ENCODE measurements around the gene VMAC. TPM values are rescaled to one million over a fixed set of nuclear protein-coding genes. Genes with fewer than 3 reads are reported as not detected.
"Not testable (repeated sequence)": the region's sequence is repeated elsewhere in the genome, so short reads cannot be mapped to it uniquely, and the experiment has no call there.

VMAC gene, protein sequence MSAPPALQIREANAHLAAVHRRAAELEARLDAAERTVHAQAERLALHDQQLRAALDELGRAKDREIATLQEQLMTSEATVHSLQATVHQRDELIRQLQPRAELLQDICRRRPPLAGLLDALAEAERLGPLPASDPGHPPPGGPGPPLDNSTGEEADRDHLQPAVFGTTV
- total RNA-seq: 8.1 TPM
- long read RNA-seq, transcript VMAC-201 (2 exons, 2,254 nt): major isoform, 5 of 8 reads
- long read RNA-seq, partial matches to known transcripts: 0 of 8 reads
- long read RNA-seq, other reads (novel, unspliced or antisense): 3 of 8 reads

DNA sequence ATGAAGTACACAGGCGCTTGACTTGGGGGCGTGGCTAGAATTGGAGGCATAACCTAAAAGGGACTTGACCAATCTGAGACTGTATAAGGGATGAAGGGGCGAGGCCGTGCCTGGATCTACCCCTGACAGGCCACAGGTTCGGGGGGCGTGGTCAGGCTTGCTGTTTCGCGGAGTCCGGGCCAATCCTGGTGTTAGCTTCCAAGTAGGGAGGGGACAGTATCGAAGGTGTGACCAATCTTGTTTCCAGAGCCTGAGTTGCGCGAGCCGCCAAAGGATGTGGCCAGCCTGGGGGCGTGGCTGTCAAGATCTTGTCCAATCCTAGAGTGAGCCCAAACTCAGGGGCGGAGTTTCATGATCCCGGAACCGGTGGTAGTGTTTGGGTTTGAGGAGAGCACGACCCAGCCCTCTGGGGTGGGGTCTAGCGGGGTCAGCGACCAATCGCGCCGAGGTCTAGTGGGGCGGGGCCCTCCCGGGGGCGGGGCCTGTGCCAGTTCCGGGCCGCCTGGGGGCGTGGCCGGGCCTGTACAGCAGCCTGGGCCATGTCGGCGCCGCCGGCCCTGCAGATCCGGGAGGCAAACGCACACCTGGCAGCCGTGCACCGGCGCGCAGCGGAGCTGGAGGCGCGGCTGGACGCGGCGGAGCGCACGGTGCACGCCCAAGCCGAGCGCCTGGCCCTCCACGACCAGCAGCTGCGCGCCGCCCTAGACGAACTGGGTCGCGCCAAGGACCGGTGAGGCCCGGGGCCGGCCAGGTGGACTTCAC lies at the start of gene VMAC:
Gene VMAC (plus strand): TSS at position 521 of the 762 bp plus-strand sequence. CDS start 19 bp downstream, at position 540.
- peaks cover 25% of the 10 kb centered on the region for H3K36me3 ChIP-seq
- TF ChIP-seq, protein P1, sequence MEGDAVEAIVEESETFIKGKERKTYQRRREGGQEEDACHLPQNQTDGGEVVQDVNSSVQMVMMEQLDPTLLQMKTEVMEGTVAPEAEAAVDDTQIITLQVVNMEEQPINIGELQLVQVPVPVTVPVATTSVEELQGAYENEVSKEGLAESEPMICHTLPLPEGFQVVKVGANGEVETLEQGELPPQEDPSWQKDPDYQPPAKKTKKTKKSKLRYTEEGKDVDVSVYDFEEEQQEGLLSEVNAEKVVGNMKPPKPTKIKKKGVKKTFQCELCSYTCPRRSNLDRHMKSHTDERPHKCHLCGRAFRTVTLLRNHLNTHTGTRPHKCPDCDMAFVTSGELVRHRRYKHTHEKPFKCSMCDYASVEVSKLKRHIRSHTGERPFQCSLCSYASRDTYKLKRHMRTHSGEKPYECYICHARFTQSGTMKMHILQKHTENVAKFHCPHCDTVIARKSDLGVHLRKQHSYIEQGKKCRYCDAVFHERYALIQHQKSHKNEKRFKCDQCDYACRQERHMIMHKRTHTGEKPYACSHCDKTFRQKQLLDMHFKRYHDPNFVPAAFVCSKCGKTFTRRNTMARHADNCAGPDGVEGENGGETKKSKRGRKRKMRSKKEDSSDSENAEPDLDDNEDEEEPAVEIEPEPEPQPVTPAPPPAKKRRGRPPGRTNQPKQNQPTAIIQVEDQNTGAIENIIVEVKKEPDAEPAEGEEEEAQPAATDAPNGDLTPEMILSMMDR (IDR thresholded peaks at IDR 0.05): no peak
- no peaks in the 10 kb centered on the region for H3K9me3 ChIP-seq
- peak within 1 kb of the TSS; percentile 92 for H3K27ac ChIP-seq
- no peaks in the 10 kb centered on the region for H3K27me3 ChIP-seq (ENCODE audit: low read depth)
- peak within 1 kb of the TSS; percentile 90 for H3K4me3 ChIP-seq
- peak; percentile 100 for DNase-seq
- intact Hi-C loops (cut with DNase I): no loop called here
- H3K4me1 ChIP-seq: peaks cover 26% of the 10 kb centered on the region
- peak; percentile 90 to 93 for ATAC-seq

DNA sequence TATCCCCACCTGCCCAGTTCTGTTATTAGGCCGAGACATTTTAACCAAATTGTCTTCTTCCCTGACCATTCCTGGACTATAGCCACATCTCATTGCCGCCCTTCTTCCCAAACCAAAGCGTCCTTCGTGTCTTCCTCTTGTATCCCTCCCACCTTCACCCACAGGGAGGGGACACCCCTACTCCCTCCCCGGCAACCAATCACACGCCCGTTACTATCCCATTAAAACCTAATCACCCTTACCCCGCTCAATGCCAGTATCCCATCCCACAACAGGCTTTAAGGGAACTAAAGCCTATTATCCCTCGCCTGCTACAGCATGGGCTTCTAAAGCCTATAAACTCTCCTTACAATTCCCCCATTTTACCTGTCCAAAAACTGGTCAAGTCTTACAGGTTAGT lies 49.5 kb upstream of the VMAC start:
- H3K9me3 ChIP-seq; ATAC-seq; DNase-seq; intact Hi-C loops (cut with DNase I); H3K27me3 ChIP-seq (ENCODE audit: low read depth); H3K27ac ChIP-seq; H3K36me3 ChIP-seq; H3K4me3 ChIP-seq: not testable (repeated sequence)
- H3K4me1 ChIP-seq: peaks cover 10% of the 10 kb centered on the region

DNA sequence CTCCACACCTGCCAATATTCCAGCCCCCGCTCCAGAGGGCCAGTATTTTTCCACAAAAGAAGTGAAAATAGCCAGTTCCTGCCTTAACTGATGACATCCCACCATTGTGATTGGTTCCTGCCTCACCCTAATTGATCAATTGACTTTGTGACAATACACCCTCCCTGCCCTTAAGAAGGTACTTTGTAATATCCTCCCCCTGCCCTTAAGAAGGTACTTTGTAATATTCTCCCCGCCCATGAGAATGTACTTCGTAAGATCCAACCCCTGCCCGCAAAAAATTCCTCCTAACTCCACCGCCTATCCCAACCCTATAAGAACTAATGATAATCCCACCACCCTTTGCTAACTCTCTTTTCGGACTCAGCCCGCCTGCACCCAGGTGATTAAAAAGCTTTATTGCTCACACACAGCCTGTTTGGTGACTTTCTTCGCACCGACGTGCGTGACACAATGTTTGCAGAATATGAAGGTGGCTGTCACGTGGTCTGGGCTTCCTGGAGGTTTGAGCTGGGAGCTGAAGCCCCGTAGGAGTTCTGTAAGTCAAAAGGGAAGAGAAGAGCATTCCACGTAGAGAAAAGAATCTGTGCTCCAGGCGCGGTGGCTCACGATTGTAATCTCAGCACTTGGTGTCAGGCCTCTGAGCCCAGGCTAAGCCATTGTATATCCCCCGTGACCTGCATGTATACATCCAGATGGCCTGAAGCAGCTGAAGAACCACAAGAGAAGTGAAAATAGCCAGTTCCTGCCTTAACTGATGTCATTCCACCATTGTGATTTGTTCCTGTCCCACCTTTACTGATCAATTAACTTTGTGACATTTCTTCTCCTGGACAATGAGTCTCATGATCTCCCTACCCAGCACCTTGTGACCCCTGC lies 47.2 kb upstream of the VMAC start:
- H3K9me3 ChIP-seq: no peaks in the 10 kb centered on the region
- no peaks in the 10 kb centered on the region for H3K27me3 ChIP-seq (ENCODE audit: low read depth)
- ATAC-seq (no peak), DNase-seq (no peak)
- no peaks in the 10 kb centered on the region for H3K36me3 ChIP-seq
- H3K4me3 ChIP-seq: no peak overlapping the region
- no peak overlapping the region for H3K27ac ChIP-seq
- TF ChIP-seq, protein P1 (IDR thresholded peaks at IDR 0.05): no peak
- H3K4me1 ChIP-seq: no peaks in the 10 kb centered on the region
- intact Hi-C loops (cut with DNase I): no loop called here

DNA sequence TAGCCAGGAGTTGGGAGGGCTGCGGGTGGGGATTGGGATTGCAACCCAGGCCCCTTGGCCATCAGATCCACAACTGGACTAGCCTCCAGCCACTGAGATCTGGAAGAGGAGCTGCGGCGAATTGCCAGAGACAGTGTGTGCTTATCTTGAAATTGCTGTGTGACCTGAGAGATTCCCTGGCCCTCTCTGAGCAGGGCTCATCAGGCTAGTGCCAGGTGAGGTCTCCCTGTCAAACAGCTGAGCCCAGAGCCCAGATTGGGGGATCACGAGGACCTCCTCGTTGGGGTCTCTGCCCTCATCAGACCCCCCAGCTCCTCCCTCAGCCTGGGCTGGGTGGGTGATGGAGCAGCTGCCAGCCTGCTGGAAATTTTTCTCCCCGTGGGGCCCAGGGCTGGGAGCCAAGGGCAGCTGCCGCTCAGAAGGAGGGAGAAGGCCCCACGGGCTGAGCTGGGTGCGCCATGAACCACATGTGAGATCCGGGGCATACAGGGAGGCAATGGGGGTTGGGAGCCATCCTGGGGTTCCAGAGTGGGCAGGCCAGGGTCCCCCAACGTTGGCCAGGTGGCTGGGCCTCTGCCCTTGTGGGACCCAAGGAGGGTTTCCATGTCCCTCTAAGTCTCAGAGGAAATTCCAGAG lies 41.5 kb upstream of the VMAC start:
- Histone ChIP-seq H3K36me3 (no peaks in the 10 kb centered on the region), H3K27me3 (ENCODE audit: low read depth) (no peaks in the 10 kb centered on the region), H3K27ac (no peak overlapping the region), H3K9me3 (no peaks in the 10 kb centered on the region), H3K4me3 (no peak overlapping the region), H3K4me1 (no peaks in the 10 kb centered on the region)
- TF ChIP-seq, protein P1 (IDR thresholded peaks at IDR 0.05): no peak
- intact Hi-C loops (cut with DNase I): no loop called here
- no peak for ATAC-seq
- DNase-seq: no peak

DNA sequence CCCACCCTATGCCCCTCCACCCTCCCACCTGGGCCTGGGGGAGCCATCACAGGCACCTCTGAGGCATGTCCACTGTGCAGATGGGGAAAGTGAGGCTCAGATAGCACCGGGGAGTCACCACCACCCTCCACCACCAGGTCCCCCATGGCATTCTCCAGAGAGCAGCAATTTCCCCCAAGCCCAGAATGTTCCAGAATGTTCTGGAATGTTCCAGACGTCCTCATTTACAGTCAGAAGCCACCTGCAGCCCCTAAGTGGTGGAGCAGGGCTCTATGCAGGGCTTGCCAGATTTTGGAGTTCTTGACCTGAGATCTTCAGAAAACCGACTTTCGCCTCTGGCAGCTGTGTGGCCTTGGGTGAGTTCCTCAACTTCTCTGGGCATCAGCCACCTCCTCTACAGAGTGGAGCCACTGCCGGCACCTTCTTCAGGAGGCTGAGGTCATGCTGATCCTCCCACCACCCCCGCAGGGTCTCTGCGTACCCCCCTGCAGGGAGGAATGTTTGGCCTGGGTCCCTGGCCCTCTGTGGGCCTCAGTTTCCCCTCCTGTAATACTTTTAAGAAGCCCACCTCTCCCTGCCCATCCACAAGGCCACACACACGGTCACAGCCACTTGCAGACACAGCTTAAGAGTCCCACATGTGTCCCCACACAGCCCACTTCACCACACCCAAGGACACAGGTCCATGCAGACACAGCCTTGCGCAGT lies 40.5 kb upstream of the VMAC start:
- H3K27ac ChIP-seq: no peak overlapping the region
- no peaks in the 10 kb centered on the region for H3K27me3 ChIP-seq (ENCODE audit: low read depth)
- no peaks in the 10 kb centered on the region for H3K9me3 ChIP-seq
- no peaks in the 10 kb centered on the region for H3K4me1 ChIP-seq
- DNase-seq: no peak
- ATAC-seq: no peak
- intact Hi-C loops (cut with DNase I): no loop called here
- no peak overlapping the region for H3K4me3 ChIP-seq
- TF ChIP-seq, protein P1 (IDR thresholded peaks at IDR 0.05): no peak
- H3K36me3 ChIP-seq: no peaks in the 10 kb centered on the region
